Endothelial cell of umbilical vein (primary cell): ENCODE results near the gene PFKP.

Experiments
- EZH2 ChIP-seq: IDR thresholded peaks from 2 replicates; pipeline ENCODE4 v1.6.1; 2012; ENCODE audit warnings: borderline replicate concordance, low read depth, mild to moderate bottlenecking, moderate library complexity, low read length, inconsistent platforms; ENCODE audit not compliant: severe bottlenecking
- FOS ChIP-seq: IDR thresholded peaks from 2 replicates; pipeline ENCODE4 v1.6.1; 2011; ENCODE audit warnings: mild to moderate bottlenecking, low read length, moderate library complexity, borderline replicate concordance; ENCODE audit not compliant: insufficient read depth
- GATA2 ChIP-seq: IDR thresholded peaks from 2 replicates; pipeline ENCODE4 v1.7.0; 2011; ENCODE audit warnings: low read depth, mild to moderate bottlenecking, moderate library complexity, mixed read lengths, low read length; ENCODE audit not compliant: insufficient read length, insufficient read depth
- JUN ChIP-seq: IDR thresholded peaks from 2 replicates; pipeline ENCODE4 v1.6.1; 2011; ENCODE audit warnings: borderline replicate concordance, low read depth; ENCODE audit not compliant: insufficient read length, insufficient read depth
- MYC ChIP-seq: IDR thresholded peaks from one replicate; pipeline ENCODE4 v1.6.1; 2011; ENCODE audit warnings: mild to moderate bottlenecking, low read depth, low read length
- POLR2A ChIP-seq: IDR thresholded peaks from 2 replicates; pipeline ENCODE4 v1.6.1; 2012; ENCODE audit warnings: low read depth, mild to moderate bottlenecking, control low read depth, low read length
- POLR2AphosphoS5 ChIP-seq: IDR thresholded peaks from 2 replicates; pipeline ENCODE4 v1.6.1; 2012; ENCODE audit warnings: low read depth, mild to moderate bottlenecking, control low read depth, low read length, moderate library complexity; ENCODE audit not compliant: insufficient read depth
- TF ChIP-seq, protein P1 (sequence below), 2 donors: IDR thresholded peaks; 1 replicate in 1 of 2; 2 replicates in 1 of 2; pipeline ENCODE4 v1.5.1; 2011; ENCODE audit warnings: low read length in 2 of 2, mild to moderate bottlenecking in 2 of 2, moderate library complexity in 2 of 2, control low read depth in 1 of 2, inconsistent platforms in 1 of 2, low read depth in 1 of 2; ENCODE audit not compliant: insufficient read depth in 1 of 2; ENCODE audit errors: extremely low read depth in 1 of 2
- TF ChIP-seq, protein P2 (sequence below): IDR thresholded peaks from 2 replicates; pipeline ENCODE4 v1.6.1; 2011; ENCODE audit not compliant: insufficient read depth, insufficient read length

DNA sequence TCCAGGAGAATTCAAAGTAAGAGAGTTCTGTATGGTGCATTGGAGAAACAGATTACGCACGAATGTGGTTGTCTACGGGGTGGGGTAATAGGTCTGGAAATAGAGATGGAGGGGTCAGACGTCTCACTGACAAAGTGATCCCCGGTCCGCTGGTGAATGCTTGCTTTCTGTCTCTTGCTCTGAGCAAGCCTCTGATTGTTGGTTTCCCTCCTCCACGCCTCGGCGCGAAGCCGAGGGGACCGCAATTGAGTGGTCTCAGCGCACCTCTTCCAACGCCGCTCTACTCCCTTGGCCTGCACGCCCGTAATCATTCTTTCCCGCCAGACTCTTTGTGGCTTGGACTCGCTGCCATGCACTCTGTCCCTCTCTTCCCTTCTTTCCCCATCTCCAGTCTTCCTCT is 46.5 kb upstream of the PFKP start:
- TF ChIP-seq POLR2A (no peak), JUN (no peak), MYC (no peak), GATA2 (no peak), EZH2 (no peak), POLR2AphosphoS5 (no peak), FOS (no peak)
- TF ChIP-seq, protein P1, sequence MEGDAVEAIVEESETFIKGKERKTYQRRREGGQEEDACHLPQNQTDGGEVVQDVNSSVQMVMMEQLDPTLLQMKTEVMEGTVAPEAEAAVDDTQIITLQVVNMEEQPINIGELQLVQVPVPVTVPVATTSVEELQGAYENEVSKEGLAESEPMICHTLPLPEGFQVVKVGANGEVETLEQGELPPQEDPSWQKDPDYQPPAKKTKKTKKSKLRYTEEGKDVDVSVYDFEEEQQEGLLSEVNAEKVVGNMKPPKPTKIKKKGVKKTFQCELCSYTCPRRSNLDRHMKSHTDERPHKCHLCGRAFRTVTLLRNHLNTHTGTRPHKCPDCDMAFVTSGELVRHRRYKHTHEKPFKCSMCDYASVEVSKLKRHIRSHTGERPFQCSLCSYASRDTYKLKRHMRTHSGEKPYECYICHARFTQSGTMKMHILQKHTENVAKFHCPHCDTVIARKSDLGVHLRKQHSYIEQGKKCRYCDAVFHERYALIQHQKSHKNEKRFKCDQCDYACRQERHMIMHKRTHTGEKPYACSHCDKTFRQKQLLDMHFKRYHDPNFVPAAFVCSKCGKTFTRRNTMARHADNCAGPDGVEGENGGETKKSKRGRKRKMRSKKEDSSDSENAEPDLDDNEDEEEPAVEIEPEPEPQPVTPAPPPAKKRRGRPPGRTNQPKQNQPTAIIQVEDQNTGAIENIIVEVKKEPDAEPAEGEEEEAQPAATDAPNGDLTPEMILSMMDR (IDR thresholded peaks at IDR 0.05; ENCODE audit: extremely low read depth in 1 of 2, insufficient read depth in 1 of 2, low read depth in 1 of 2, low read length in 2 of 2), result no peak
- TF ChIP-seq, protein P2, sequence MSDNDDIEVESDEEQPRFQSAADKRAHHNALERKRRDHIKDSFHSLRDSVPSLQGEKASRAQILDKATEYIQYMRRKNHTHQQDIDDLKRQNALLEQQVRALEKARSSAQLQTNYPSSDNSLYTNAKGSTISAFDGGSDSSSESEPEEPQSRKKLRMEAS, result no peak
